ENCODE measurements around the gene KHDC3L. TPM values are rescaled to one million over a fixed set of nuclear protein-coding genes. Genes with fewer than 3 reads are reported as not detected.
"Not testable (repeated sequence)": the region's sequence is repeated elsewhere in the genome, so short reads cannot be mapped to it uniquely, and the experiment has no call there.

Gene KHDC3L
- polyA plus RNA-seq, 2 donors: not detected

GRCh38 chr6:73367761-73368355 is 5.4 kb downstream of the KHDC3L start:
- Histone ChIP-seq H3K4me1 (ENCODE audit: control insufficient read depth in 2 of 2, insufficient read depth in 2 of 2, low read length in 1 of 2) (no peaks in the 10 kb centered on the region), H3K4me3 (ENCODE audit: low read depth in 1 of 2, low read length in 2 of 2) (no peak overlapping the region), H3K27me3 (ENCODE audit: control insufficient read depth in 1 of 2, insufficient read depth in 2 of 2, low read length in 2 of 2) (no peaks in the 10 kb centered on the region), H3K27ac (ENCODE audit: low read depth in 2 of 2, low read length in 1 of 2) (no peak overlapping the region), H3K36me3 (ENCODE audit: control insufficient read depth in 2 of 2, insufficient read depth in 2 of 2, low read length in 1 of 2) (no peaks in the 10 kb centered on the region), H3K9me3 (ENCODE audit: control insufficient read depth in 2 of 2, insufficient read depth in 1 of 2, low read depth in 1 of 2, low read length in 1 of 2) (peaks cover 2 to 7% of the 10 kb centered on the region in 2 donors)
- WGBS, 2 donors: 66 to 67% methylated on average over 16 of the region's 16 CpGs

- Histone ChIP-seq H3K27ac (ENCODE audit: low read depth in 2 of 2, low read length in 1 of 2) (no peak overlapping the region), H3K4me1 (ENCODE audit: control insufficient read depth in 2 of 2, insufficient read depth in 2 of 2, low read length in 1 of 2) (no peaks in the 10 kb centered on the region), H3K36me3 (ENCODE audit: control insufficient read depth in 2 of 2, insufficient read depth in 2 of 2, low read length in 1 of 2) (no peaks in the 10 kb centered on the region), H3K27me3 (ENCODE audit: control insufficient read depth in 1 of 2, insufficient read depth in 2 of 2, low read length in 2 of 2) (no peaks in the 10 kb centered on the region), H3K4me3 (ENCODE audit: low read depth in 1 of 2, low read length in 2 of 2) (no peak overlapping the region), H3K9me3 (ENCODE audit: control insufficient read depth in 2 of 2, insufficient read depth in 1 of 2, low read depth in 1 of 2, low read length in 1 of 2) (peaks cover under 1 to 7% of the 10 kb centered on the region in 2 donors)
- 86 to 89% methylated on average over 4 of the region's 4 CpGs for WGBS, 2 donors
Measured at GRCh38 chr6:73368675-73369074, 6.2 kb downstream of the KHDC3L start.

DNA sequence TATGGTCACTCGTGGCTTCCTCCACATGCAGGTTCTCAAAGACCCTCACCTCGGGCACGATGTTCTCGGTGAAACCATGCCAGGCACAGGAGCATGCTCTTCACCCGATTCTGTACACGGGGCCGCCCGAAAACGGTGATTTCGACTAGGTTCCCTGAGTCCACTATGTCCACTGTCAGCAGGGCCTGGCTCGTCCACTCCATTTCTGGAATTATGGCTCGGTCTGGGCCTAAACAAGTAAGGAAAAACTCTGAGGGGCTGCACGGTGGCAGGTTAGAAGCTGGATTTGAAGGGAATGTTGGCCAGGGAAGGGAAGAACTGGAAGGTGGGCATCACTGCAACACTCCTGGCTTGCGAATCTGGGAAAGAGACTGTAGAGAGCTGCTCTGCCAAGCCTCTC is 6.7 kb downstream of the KHDC3L start:
- H3K9me3 ChIP-seq (ENCODE audit: control insufficient read depth in 2 of 2, insufficient read depth in 1 of 2, low read depth in 1 of 2, low read length in 1 of 2): peaks cover 0 to 7% of the 10 kb centered on the region in 2 donors
- WGBS, 2 donors: 93 to 95% methylated on average over 14 of the region's 14 CpGs

DNA sequence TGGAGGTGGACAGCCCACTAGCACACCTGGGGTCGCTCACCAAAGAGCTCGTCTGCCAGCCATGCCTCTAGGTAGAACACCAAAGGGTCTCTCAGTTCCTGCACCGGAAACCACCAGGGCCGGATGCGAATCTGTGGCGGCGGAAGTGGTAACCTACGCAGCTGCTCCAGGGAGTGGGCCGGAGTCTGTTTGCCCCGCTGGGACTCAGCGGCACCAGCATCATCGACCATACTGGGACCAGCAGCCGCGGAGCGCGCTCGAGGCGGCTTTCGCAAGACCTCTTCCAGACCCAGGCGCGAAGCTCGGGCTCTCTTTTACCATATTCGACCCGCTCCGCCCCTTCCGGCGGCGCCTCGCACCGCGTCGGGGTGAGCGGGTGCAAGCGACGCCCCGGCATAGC is 7.1 kb downstream of the KHDC3L start, which contains the start of gene OOEP:
Gene OOEP (minus strand): TSS at position 335 of the 400 bp plus-strand sequence. CDS start 105 bp downstream, at position 230.
- Histone ChIP-seq H3K4me3 (ENCODE audit: low read depth in 1 of 2, low read length in 2 of 2) (no peak within 1 kb of the TSS), H3K9me3 (ENCODE audit: control insufficient read depth in 2 of 2, insufficient read depth in 1 of 2, low read depth in 1 of 2, low read length in 1 of 2) (peaks cover 0 to 7% of the 10 kb centered on the region in 2 donors), H3K36me3 (ENCODE audit: control insufficient read depth in 2 of 2, insufficient read depth in 2 of 2, low read length in 1 of 2) (no peaks in the 10 kb centered on the region), H3K4me1 (ENCODE audit: control insufficient read depth in 2 of 2, insufficient read depth in 2 of 2, low read length in 1 of 2) (no peaks in the 10 kb centered on the region), H3K27ac (ENCODE audit: low read depth in 2 of 2, low read length in 1 of 2) (no peak within 1 kb of the TSS), H3K27me3 (ENCODE audit: control insufficient read depth in 1 of 2, insufficient read depth in 2 of 2, low read length in 2 of 2) (no peaks in the 10 kb centered on the region)
- 96% methylated on average over 36 of the region's 36 CpGs for WGBS, 2 donors

More for the DNA sequence above, 6.7 kb downstream of the KHDC3L start:
- no peaks in the 10 kb centered on the region for H3K27me3 ChIP-seq (ENCODE audit: control insufficient read depth in 1 of 2, insufficient read depth in 2 of 2, low read length in 2 of 2)
- no peaks in the 10 kb centered on the region for H3K4me1 ChIP-seq (ENCODE audit: control insufficient read depth in 2 of 2, insufficient read depth in 2 of 2, low read length in 1 of 2)
- no peaks in the 10 kb centered on the region for H3K36me3 ChIP-seq (ENCODE audit: control insufficient read depth in 2 of 2, insufficient read depth in 2 of 2, low read length in 1 of 2)
- no peak overlapping the region for H3K27ac ChIP-seq (ENCODE audit: low read depth in 2 of 2, low read length in 1 of 2)
- no peak overlapping the region for H3K4me3 ChIP-seq (ENCODE audit: low read depth in 1 of 2, low read length in 2 of 2)

- H3K9me3 ChIP-seq (ENCODE audit: control insufficient read depth in 2 of 2, insufficient read depth in 1 of 2, low read depth in 1 of 2, low read length in 1 of 2): peaks cover 0 to 7% of the 10 kb centered on the region in 2 donors
- H3K27ac ChIP-seq (ENCODE audit: low read depth in 2 of 2, low read length in 1 of 2): no peak overlapping the region
- no peak overlapping the region for H3K4me3 ChIP-seq (ENCODE audit: low read depth in 1 of 2, low read length in 2 of 2)
- no peaks in the 10 kb centered on the region for H3K27me3 ChIP-seq (ENCODE audit: control insufficient read depth in 1 of 2, insufficient read depth in 2 of 2, low read length in 2 of 2)
- no peaks in the 10 kb centered on the region for H3K4me1 ChIP-seq (ENCODE audit: control insufficient read depth in 2 of 2, insufficient read depth in 2 of 2, low read length in 1 of 2)
- no peaks in the 10 kb centered on the region for H3K36me3 ChIP-seq (ENCODE audit: control insufficient read depth in 2 of 2, insufficient read depth in 2 of 2, low read length in 1 of 2)
- 95 to 97% methylated on average over 4 of the region's 4 CpGs for WGBS, 2 donors
Measured at GRCh38 chr6:73371984-73372383, 9.5 kb downstream of the KHDC3L start.

GRCh38 chr6:73372516-73372915 is 10.1 kb downstream of the KHDC3L start:
- no peaks in the 10 kb centered on the region for H3K27me3 ChIP-seq (ENCODE audit: control insufficient read depth in 1 of 2, insufficient read depth in 2 of 2, low read length in 2 of 2)
- H3K27ac ChIP-seq (ENCODE audit: low read depth in 2 of 2, low read length in 1 of 2): no peak overlapping the region
- no peak overlapping the region for H3K4me3 ChIP-seq (ENCODE audit: low read depth in 1 of 2, low read length in 2 of 2)
- H3K9me3 ChIP-seq (ENCODE audit: control insufficient read depth in 2 of 2, insufficient read depth in 1 of 2, low read depth in 1 of 2, low read length in 1 of 2): peaks cover 0 to 7% of the 10 kb centered on the region in 2 donors
- WGBS, 2 donors: 79 to 80% methylated on average over 10 of the region's 10 CpGs
- H3K4me1 ChIP-seq (ENCODE audit: control insufficient read depth in 2 of 2, insufficient read depth in 2 of 2, low read length in 1 of 2): no peaks in the 10 kb centered on the region
- no peaks in the 10 kb centered on the region for H3K36me3 ChIP-seq (ENCODE audit: control insufficient read depth in 2 of 2, insufficient read depth in 2 of 2, low read length in 1 of 2)

DNA sequence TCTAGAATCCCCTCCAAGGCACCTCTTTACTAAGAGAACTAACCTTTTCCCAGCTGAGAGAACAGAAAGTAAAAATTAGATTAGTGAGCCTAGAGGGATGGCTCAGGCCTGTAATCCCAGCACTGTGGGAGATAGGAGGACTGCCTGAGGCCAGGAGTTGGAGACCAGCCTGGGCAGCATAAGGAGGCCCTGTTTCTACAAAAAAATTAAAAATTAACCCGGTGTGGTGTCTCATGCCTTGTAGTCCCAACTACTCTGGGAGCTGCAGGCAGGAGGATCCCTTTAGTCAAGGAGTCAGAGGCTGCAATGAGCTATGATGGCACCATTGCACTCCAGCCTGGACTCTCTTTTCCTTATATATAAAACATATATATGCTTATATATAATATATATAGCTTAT is 12.8 kb downstream of the KHDC3L start:
- WGBS, 2 donors: 55 to 81% methylated on average over 1 of the region's 1 CpG
- H3K27ac ChIP-seq (ENCODE audit: low read depth in 2 of 2, low read length in 1 of 2): no peak overlapping the region
- H3K36me3 ChIP-seq (ENCODE audit: control insufficient read depth in 2 of 2, insufficient read depth in 2 of 2, low read length in 1 of 2): no peaks in the 10 kb centered on the region
- no peaks in the 10 kb centered on the region for H3K4me1 ChIP-seq (ENCODE audit: control insufficient read depth in 2 of 2, insufficient read depth in 2 of 2, low read length in 1 of 2)
- H3K27me3 ChIP-seq (ENCODE audit: control insufficient read depth in 1 of 2, insufficient read depth in 2 of 2, low read length in 2 of 2): no peaks in the 10 kb centered on the region
- H3K4me3 ChIP-seq (ENCODE audit: low read depth in 1 of 2, low read length in 2 of 2): no peak overlapping the region
- H3K9me3 ChIP-seq (ENCODE audit: control insufficient read depth in 2 of 2, insufficient read depth in 1 of 2, low read depth in 1 of 2, low read length in 1 of 2): peaks cover 0 to 7% of the 10 kb centered on the region in 2 donors

DNA sequence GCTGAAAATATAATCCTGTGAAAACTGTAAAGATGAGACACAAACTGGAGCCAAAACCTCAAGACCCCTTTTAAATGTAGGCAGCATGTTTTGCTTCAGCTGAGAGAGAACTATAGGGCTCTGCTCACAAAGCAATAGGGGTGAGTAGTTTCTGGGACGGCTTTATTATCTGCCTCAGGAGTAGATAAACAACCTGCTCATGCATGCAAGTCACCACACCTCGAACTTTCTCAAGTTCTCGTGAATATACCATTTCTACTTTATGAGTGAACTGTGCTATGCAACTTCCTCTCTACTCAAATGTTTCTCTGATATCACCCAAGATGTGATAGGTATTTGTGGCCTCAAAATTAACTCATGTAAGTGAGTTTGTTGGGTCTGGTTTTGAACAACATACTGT is 14.8 kb downstream of the KHDC3L start:
- Histone ChIP-seq H3K27me3 (ENCODE audit: control insufficient read depth in 1 of 2, insufficient read depth in 2 of 2, low read length in 2 of 2) (no peaks in the 10 kb centered on the region), H3K4me3 (ENCODE audit: low read depth in 1 of 2, low read length in 2 of 2) (no peak overlapping the region), H3K9me3 (ENCODE audit: control insufficient read depth in 2 of 2, insufficient read depth in 1 of 2, low read depth in 1 of 2, low read length in 1 of 2) (peaks cover 0 to 4% of the 10 kb centered on the region in 2 donors), H3K27ac (ENCODE audit: low read depth in 2 of 2, low read length in 1 of 2) (no peak overlapping the region), H3K4me1 (ENCODE audit: control insufficient read depth in 2 of 2, insufficient read depth in 2 of 2, low read length in 1 of 2) (no peaks in the 10 kb centered on the region), H3K36me3 (ENCODE audit: control insufficient read depth in 2 of 2, insufficient read depth in 2 of 2, low read length in 1 of 2) (no peaks in the 10 kb centered on the region)
- 44 to 46% methylated on average over 3 of the region's 3 CpGs for WGBS, 2 donors

GRCh38 chr6:73381531-73381930 is 19.1 kb downstream of the KHDC3L start:
- 93 to 95% methylated on average over 10 of the region's 10 CpGs for WGBS, 2 donors
- H3K27ac ChIP-seq (ENCODE audit: low read depth in 2 of 2, low read length in 1 of 2); H3K4me1 ChIP-seq (ENCODE audit: control insufficient read depth in 2 of 2, insufficient read depth in 2 of 2, low read length in 1 of 2); H3K36me3 ChIP-seq (ENCODE audit: control insufficient read depth in 2 of 2, insufficient read depth in 2 of 2, low read length in 1 of 2); H3K4me3 ChIP-seq (ENCODE audit: low read depth in 1 of 2, low read length in 2 of 2); H3K27me3 ChIP-seq (ENCODE audit: control insufficient read depth in 1 of 2, insufficient read depth in 2 of 2, low read length in 2 of 2); H3K9me3 ChIP-seq (ENCODE audit: control insufficient read depth in 2 of 2, insufficient read depth in 1 of 2, low read depth in 1 of 2, low read length in 1 of 2): not testable (repeated sequence)

DNA sequence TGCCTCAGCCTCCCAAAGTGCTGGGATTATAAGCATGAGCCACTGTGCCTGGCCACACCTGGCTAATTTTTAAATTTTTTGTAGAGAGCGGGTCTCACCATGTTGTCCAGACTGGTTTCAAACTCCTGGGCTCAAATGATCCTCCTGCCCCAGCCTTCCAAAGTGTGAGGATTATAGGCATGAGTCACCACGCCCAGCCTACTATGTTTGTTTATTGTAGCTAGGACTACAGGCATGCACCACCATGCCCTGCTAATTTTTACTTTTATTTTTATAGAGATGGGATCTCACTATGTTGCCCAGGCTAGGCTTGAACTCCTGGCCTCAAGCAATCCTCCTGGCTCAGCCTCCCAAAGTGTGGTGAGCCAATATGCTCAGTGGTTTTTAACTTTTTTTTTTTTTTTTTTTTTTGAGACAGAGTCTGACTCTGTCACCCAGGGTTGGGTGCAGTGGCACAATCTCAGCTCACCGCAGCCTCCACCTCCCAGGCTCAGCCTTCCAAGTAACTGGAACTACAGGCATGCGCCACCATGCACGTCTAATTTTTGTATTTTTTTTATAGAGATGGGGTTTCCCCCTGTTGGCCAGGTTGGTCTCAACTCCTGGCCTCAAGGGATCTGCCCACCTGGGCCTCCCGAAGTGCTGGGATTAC is 20.1 kb downstream of the KHDC3L start:
- H3K9me3 ChIP-seq (ENCODE audit: control insufficient read depth in 2 of 2, insufficient read depth in 1 of 2, low read depth in 1 of 2, low read length in 1 of 2): no peaks in the 10 kb centered on the region
- H3K27me3 ChIP-seq (ENCODE audit: control insufficient read depth in 1 of 2, insufficient read depth in 2 of 2, low read length in 2 of 2): no peaks in the 10 kb centered on the region
- 79 to 82% methylated on average over 6 of the region's 6 CpGs for WGBS, 2 donors
- no peak overlapping the region for H3K4me3 ChIP-seq (ENCODE audit: low read depth in 1 of 2, low read length in 2 of 2)
- no peak overlapping the region for H3K27ac ChIP-seq (ENCODE audit: low read depth in 2 of 2, low read length in 1 of 2)
- H3K36me3 ChIP-seq (ENCODE audit: control insufficient read depth in 2 of 2, insufficient read depth in 2 of 2, low read length in 1 of 2): no peaks in the 10 kb centered on the region
- H3K4me1 ChIP-seq (ENCODE audit: control insufficient read depth in 2 of 2, insufficient read depth in 2 of 2, low read length in 1 of 2): no peaks in the 10 kb centered on the region

Data from esophagus (tissue), 2 donors.